ENCODE measurements around the gene CBFA2T2.
"Not testable (repeated sequence)": the region's sequence is repeated elsewhere in the genome, so short reads cannot be mapped to it uniquely, and the experiment has no call there.

GRCh38 chr20:33631910-33632309, 142.0 kb downstream of the CBFA2T2 start:
- TF ChIP-seq, protein P1, sequence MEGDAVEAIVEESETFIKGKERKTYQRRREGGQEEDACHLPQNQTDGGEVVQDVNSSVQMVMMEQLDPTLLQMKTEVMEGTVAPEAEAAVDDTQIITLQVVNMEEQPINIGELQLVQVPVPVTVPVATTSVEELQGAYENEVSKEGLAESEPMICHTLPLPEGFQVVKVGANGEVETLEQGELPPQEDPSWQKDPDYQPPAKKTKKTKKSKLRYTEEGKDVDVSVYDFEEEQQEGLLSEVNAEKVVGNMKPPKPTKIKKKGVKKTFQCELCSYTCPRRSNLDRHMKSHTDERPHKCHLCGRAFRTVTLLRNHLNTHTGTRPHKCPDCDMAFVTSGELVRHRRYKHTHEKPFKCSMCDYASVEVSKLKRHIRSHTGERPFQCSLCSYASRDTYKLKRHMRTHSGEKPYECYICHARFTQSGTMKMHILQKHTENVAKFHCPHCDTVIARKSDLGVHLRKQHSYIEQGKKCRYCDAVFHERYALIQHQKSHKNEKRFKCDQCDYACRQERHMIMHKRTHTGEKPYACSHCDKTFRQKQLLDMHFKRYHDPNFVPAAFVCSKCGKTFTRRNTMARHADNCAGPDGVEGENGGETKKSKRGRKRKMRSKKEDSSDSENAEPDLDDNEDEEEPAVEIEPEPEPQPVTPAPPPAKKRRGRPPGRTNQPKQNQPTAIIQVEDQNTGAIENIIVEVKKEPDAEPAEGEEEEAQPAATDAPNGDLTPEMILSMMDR (IDR thresholded peaks at IDR 0.05), result not testable (repeated sequence)
- TF ChIP-seq EZH2 (IDR thresholded peaks at IDR 0.05; ENCODE audit: borderline replicate concordance, insufficient read depth, low read depth, low read length, poor library complexity, severe bottlenecking), result not testable (repeated sequence)

All from B cell (primary cell).